ENCODE data around the gene PMM2.

The PMM2 gene

DNA sequence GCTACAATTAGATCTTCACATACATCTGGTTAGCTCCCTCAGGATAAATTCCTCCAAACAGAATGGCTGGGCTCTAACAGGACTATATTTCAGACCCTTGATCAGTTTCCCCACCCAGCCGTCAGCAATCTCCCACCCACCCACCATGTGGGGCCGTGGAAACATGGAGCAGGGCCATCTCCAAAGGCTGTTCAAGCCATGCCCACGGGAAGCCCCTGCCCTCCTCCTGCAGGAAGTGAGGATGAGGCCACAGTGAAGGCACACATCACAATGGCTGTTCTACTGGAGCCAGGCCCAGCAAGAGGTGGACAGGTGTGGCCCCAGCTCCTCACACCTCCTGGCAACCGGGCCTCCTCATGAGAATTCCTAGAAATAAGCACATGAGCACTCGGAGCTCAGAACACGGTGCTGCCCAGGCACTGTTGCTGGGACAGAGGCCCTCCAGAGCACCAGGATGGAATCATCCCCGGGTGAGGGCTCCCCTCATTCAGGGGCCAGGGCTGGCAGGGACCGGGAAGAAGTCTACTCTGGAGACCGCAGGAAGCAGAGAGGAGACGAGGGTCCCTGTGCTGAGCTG, 84.5 kb downstream of the PMM2 start, which contains the start of gene LITAFD:
Gene LITAFD, plus strand, starts transcription at position 311 of the 577 bp plus-strand sequence. CDS start 2,005 bp downstream, outside the sequence.
- Histone ChIP-seq H3K27me3 (ENCODE audit: insufficient read depth, low read length, poor library complexity, severe bottlenecking) (no peaks in the 10 kb centered on the region), H4K20me1 (ENCODE audit: insufficient read depth, low read length, poor library complexity, severe bottlenecking) (no peaks in the 10 kb centered on the region), H3F3A (ENCODE audit: low read depth) (no peaks in the 10 kb centered on the region), H3K4me1 (ENCODE audit: insufficient read depth, low read length, poor library complexity, severe bottlenecking) (no peaks in the 10 kb centered on the region), H3K4me2 (ENCODE audit: low read depth, low read length, poor library complexity, severe bottlenecking) (no peak within 1 kb of the TSS), H3K36me3 (ENCODE audit: insufficient read depth, low read length) (no peaks in the 10 kb centered on the region), H3K9ac (ENCODE audit: low read depth, low read length, poor library complexity, severe bottlenecking) (no peak within 1 kb of the TSS), H2AFZ (ENCODE audit: low read length) (no peak within 1 kb of the TSS), H3K79me2 (ENCODE audit: insufficient read depth, low read length) (no peaks in the 10 kb centered on the region), H3K4me3 (ENCODE audit: low read length, poor library complexity, severe bottlenecking) (no peak within 1 kb of the TSS), H3K9me2 (replicated peaks; ENCODE audit: low read depth, low read length) (no peaks in the 10 kb centered on the region), H3K9me3 (ENCODE audit: insufficient read depth, low read depth, low read length) (no peaks in the 10 kb centered on the region)
- TF ChIP-seq, protein P1, sequence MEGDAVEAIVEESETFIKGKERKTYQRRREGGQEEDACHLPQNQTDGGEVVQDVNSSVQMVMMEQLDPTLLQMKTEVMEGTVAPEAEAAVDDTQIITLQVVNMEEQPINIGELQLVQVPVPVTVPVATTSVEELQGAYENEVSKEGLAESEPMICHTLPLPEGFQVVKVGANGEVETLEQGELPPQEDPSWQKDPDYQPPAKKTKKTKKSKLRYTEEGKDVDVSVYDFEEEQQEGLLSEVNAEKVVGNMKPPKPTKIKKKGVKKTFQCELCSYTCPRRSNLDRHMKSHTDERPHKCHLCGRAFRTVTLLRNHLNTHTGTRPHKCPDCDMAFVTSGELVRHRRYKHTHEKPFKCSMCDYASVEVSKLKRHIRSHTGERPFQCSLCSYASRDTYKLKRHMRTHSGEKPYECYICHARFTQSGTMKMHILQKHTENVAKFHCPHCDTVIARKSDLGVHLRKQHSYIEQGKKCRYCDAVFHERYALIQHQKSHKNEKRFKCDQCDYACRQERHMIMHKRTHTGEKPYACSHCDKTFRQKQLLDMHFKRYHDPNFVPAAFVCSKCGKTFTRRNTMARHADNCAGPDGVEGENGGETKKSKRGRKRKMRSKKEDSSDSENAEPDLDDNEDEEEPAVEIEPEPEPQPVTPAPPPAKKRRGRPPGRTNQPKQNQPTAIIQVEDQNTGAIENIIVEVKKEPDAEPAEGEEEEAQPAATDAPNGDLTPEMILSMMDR (conservative IDR thresholded peaks at IDR 0.05; ENCODE audit: low read length): no peak
- no peak for TF ChIP-seq EZH2phosphoT487 (IDR thresholded peaks at IDR 0.05; ENCODE audit: borderline replicate concordance)

DNA sequence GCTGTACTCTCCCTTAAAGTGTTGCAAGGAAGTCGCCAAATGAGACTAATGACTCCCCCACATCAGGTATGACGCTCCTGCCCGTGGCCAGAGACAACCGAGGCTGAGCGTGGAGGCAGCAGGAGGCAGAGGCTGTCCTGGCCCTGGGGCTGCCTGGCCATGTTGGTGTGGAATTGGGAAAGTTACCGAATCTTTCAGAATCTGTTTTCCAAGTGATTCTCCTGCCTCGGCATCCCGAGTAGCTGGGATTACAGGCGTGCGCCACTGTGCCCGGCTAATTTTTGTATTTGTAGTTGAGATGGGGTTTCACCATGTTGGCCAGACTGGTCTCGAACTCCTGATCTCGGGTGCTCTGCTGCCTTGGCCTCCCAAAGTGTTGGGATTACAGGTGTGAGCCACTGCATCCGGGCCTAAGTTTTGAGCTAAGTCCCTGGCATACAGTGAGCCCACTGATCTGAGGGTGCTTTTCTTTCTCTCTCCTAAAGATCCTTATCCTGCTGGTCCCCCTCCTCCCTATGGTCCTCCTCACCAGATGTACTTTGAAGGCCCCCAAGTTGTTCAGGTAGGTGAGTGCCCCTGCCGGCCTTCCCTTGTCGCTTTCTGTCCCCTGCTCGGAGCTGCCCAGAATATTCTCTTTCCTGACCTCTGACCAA, 85.2 kb downstream of the PMM2 start:
- Histone ChIP-seq H2AFZ (ENCODE audit: low read length) (no peak overlapping the region), H3K9me2 (replicated peaks; ENCODE audit: low read depth, low read length) (no peaks in the 10 kb centered on the region), H3F3A (ENCODE audit: low read depth) (no peaks in the 10 kb centered on the region), H3K4me1 (ENCODE audit: insufficient read depth, low read length, poor library complexity, severe bottlenecking) (no peaks in the 10 kb centered on the region), H3K27me3 (ENCODE audit: insufficient read depth, low read length, poor library complexity, severe bottlenecking) (no peaks in the 10 kb centered on the region), H3K4me2 (ENCODE audit: low read depth, low read length, poor library complexity, severe bottlenecking) (no peak overlapping the region), H3K79me2 (ENCODE audit: insufficient read depth, low read length) (no peaks in the 10 kb centered on the region), H3K9ac (ENCODE audit: low read depth, low read length, poor library complexity, severe bottlenecking) (no peak overlapping the region), H4K20me1 (ENCODE audit: insufficient read depth, low read length, poor library complexity, severe bottlenecking) (no peaks in the 10 kb centered on the region), H3K36me3 (ENCODE audit: insufficient read depth, low read length) (no peaks in the 10 kb centered on the region), H3K9me3 (ENCODE audit: insufficient read depth, low read depth, low read length) (no peaks in the 10 kb centered on the region), H3K4me3 (ENCODE audit: low read length, poor library complexity, severe bottlenecking) (no peak overlapping the region)
- TF ChIP-seq, protein P1 (conservative IDR thresholded peaks at IDR 0.05; ENCODE audit: low read length): no peak
- TF ChIP-seq EZH2phosphoT487 (IDR thresholded peaks at IDR 0.05; ENCODE audit: borderline replicate concordance): no peak

DNA sequence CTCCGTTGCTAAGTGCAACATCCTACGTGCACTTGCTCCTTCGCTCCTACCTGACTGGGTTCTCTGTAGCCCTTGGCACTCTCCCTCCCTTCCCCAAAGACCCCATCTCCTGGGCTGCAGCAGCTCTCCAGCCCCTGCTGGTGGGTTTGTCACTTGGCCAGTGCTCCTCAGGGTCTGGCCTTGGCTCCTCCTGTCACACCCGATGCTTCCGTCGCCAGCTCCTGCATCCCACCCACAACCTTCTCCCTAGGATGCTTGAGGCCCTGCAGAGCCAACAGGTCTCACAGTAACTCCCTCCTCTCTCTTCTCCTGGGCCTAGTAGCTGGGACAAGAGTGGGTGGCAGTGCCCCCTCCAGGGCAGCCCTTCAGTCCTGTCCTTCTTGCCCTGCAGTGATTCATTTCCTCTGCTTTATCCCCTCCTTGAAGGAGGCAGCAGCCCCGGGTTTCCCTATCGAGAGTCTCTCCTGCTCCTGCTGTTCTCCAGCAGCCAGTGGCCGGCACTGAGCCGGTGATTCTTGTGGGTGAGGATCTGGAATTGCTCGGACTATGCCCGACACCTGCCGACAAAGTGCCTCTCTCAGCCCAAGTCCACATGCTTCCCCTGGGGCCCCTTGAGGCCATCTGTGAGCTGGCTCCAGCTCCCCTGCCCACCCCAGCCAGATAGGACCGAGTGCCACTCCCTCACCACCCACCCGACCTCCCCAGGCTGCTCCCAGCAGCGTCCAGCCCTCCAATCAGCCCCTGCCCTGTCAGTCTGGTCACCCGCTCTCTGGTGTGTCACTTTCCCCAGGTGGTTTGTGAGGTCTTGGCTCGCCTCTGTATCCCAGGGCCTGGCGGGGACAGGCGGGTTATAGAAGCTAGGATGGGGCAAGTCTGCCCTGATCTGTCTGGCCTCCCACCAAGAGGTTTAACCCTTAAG, 88.3 kb downstream of the PMM2 start:
- Histone ChIP-seq H3K9ac (ENCODE audit: low read depth, low read length, poor library complexity, severe bottlenecking) (no peak overlapping the region), H3K79me2 (ENCODE audit: insufficient read depth, low read length) (no peaks in the 10 kb centered on the region), H3K27me3 (ENCODE audit: insufficient read depth, low read length, poor library complexity, severe bottlenecking) (no peaks in the 10 kb centered on the region), H3F3A (ENCODE audit: low read depth) (no peaks in the 10 kb centered on the region), H3K4me1 (ENCODE audit: insufficient read depth, low read length, poor library complexity, severe bottlenecking) (no peaks in the 10 kb centered on the region), H3K36me3 (ENCODE audit: insufficient read depth, low read length) (no peaks in the 10 kb centered on the region), H3K4me3 (ENCODE audit: low read length, poor library complexity, severe bottlenecking) (no peak overlapping the region), H2AFZ (ENCODE audit: low read length) (no peak overlapping the region), H3K9me2 (replicated peaks; ENCODE audit: low read depth, low read length) (no peaks in the 10 kb centered on the region), H3K9me3 (ENCODE audit: insufficient read depth, low read depth, low read length) (no peaks in the 10 kb centered on the region), H4K20me1 (ENCODE audit: insufficient read depth, low read length, poor library complexity, severe bottlenecking) (no peaks in the 10 kb centered on the region), H3K4me2 (ENCODE audit: low read depth, low read length, poor library complexity, severe bottlenecking) (no peak overlapping the region)
- TF ChIP-seq EZH2phosphoT487 (IDR thresholded peaks at IDR 0.05; ENCODE audit: borderline replicate concordance): no peak
- TF ChIP-seq, protein P1 (conservative IDR thresholded peaks at IDR 0.05; ENCODE audit: low read length): no peak

Measured in Loucy (cell line).